Thymus (tissue), 11 donors: ENCODE results near the gene SMPDL3B. TPM values are rescaled to one million over a fixed set of nuclear protein-coding genes. Genes with fewer than 3 reads are reported as not detected.

Source experiments
- DNase-seq, 9 donors: peaks; one replicate each; pipeline ENCODE4 v3.0.0-alpha.2; 2013; ENCODE audit warnings: low spot score in 9 of 9, low read depth in 6 of 9, missing footprints in 1 of 9
- H3K27ac ChIP-seq, 2 donors: one replicate each; pipeline ENCODE4 v1.5.1; 2013; ENCODE audit warnings: control low read depth in 1 of 2, low read depth in 1 of 2, low read length in 1 of 2, mild to moderate bottlenecking in 1 of 2, moderate library complexity in 1 of 2
- H3K27me3 ChIP-seq, 2 donors: one replicate each; pipeline ENCODE4 v1.5.1; 2013; ENCODE audit warnings: low read length in 1 of 2; ENCODE audit not compliant: control insufficient read depth in 2 of 2, insufficient read depth in 1 of 2
- H3K36me3 ChIP-seq, 2 donors: one replicate each; pipeline ENCODE4 v1.5.1; 2013; ENCODE audit warnings: low read length in 1 of 2, mild to moderate bottlenecking in 1 of 2, moderate library complexity in 1 of 2; ENCODE audit not compliant: control insufficient read depth in 2 of 2, insufficient read depth in 2 of 2
- H3K4me1 ChIP-seq, 2 donors: one replicate each; pipeline ENCODE4 v1.5.1; 2013; ENCODE audit warnings: low read length in 2 of 2; ENCODE audit not compliant: control insufficient read depth in 2 of 2, insufficient read depth in 2 of 2
- H3K4me3 ChIP-seq, 2 donors: one replicate each; pipeline ENCODE4 v1.5.1; 2013; ENCODE audit warnings: low read length in 2 of 2, control low read depth in 1 of 2, mild to moderate bottlenecking in 1 of 2
- H3K9me3 ChIP-seq, 2 donors: one replicate each; pipeline ENCODE4 v1.5.1; 2013; ENCODE audit warnings: low read length in 1 of 2, mild to moderate bottlenecking in 1 of 2; ENCODE audit not compliant: control insufficient read depth in 2 of 2, insufficient read depth in 1 of 2
- WGBS: extraction: QIAGEN DNeasy Blood & Tissue Kit; methylation state at CpG from one replicate; pipeline ENCODE4 v1.1.7; 2013; 5-methylcytosine and 5-hydroxymethylcytosine counted together
- polyA plus RNA-seq: library from polyadenylated mRNA; stranded (reverse); fragments of 200-250 nt; gene quantifications from one replicate; pipeline ENCODE4 v1.2.3, GENCODE V29; 2013
- total RNA-seq: library from RNA; stranded (reverse); fragments of 120-200 nt; gene quantifications from one replicate; pipeline ENCODE4 v1.2.4, GENCODE V29; 2013
- donor health status: healthy.

SMPDL3B gene
- total and polyA plus RNA-seq, 2 donors = 0.76 to 1.9 TPM

GRCh38 chr1:27961646-27962221 is 26.9 kb downstream of the SMPDL3B start:
- H3K4me3 ChIP-seq = no peak overlapping the region
- DNase-seq = no peak
- no peaks in the 10 kb centered on the region for H3K9me3 ChIP-seq
- peaks cover 22 to 27% of the 10 kb centered on the region in 2 donors for H3K36me3 ChIP-seq
- H3K4me1 ChIP-seq = peaks cover 14 to 20% of the 10 kb centered on the region in 2 donors
- H3K27me3 ChIP-seq = no peaks in the 10 kb centered on the region
- 95% methylated on average over 4 of the region's 4 CpGs for WGBS
- H3K27ac ChIP-seq = no peak overlapping the region

- Histone ChIP-seq H3K9me3 (no peaks in the 10 kb centered on the region), H3K4me1 (peaks cover 14 to 20% of the 10 kb centered on the region in 2 donors), H3K27ac (no peak overlapping the region), H3K27me3 (no peaks in the 10 kb centered on the region), H3K36me3 (peaks cover 39 to 42% of the 10 kb centered on the region in 2 donors), H3K4me3 (no peak overlapping the region)
- WGBS = 98% methylated on average over 11 of the region's 11 CpGs
- no peak for DNase-seq
These were observed 28.6 kb downstream of the SMPDL3B start for GRCh38 chr1:27963393-27963792.

DNA sequence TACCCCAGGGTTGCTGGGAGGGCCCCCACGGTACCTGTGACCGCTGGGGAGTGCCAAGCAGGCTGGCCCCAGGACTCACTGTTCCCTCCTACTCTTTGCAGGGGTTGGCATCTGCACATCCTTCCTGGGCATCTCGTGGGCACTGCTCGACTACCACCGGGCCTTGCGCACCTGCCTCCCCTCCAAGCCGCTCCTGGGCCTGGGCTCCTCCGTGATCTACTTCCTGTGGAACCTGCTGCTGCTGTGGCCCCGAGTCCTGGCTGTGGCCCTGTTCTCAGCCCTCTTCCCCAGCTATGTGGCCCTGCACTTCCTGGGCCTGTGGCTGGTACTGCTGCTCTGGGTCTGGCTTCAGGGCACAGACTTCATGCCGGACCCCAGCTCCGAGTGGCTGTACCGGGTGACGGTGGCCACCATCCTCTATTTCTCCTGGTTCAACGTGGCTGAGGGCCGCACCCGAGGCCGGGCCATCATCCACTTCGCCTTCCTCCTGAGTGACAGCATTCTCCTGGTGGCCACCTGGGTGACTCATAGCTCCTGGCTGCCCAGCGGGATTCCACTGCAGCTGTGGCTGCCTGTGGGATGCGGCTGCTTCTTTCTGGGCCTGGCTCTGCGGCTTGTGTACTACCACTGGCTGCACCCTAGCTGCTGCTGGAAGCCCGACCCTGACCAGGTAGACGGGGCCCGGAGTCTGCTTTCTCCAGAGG is 31.8 kb downstream of the SMPDL3B start:
- WGBS = 98% methylated on average over 24 of the region's 24 CpGs

DNA sequence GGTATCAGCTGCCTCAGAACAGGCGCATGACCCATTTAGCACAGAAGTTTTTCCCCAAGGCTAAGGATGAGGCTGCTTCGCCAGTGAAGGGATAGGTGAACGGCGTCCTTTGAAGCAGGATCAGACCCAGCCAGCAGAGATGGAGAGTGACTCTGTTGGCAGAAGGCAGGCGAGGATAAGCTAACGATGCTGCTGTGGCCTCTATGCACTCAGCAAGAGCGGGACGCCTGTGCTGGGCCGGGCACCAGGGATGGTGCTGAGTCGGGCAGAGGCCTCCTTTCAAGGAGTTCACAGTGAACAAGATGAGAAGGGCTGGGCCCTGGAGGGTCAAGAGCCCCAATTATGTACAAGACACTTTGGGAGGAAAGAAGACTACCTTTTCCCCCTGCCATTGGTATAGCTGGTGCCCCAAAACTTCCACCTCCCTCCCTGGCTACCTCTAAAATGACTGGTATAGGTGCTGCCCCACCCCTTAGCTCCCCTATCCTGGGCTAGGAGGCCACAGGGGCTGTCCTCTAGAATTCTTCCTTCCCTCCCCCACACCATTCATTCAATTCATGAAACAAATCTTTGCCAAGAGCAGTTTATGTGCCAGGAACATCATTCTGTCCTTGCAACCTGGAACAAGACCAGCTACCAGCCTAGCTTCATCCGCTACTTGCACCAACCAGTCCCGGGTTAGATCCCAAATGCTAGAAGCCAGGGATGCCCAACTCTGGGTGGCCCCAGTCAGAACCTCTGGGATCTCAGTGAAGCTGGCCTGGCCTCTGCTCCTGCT is 32.5 kb downstream of the SMPDL3B start:
- no peak for DNase-seq
- H3K4me3 ChIP-seq = no peak overlapping the region
- no peaks in the 10 kb centered on the region for H3K27me3 ChIP-seq
- WGBS = 98% methylated on average over 12 of the region's 12 CpGs
- H3K27ac ChIP-seq = no peak overlapping the region
- H3K36me3 ChIP-seq = peaks cover 49 to 52% of the 10 kb centered on the region in 2 donors
- no peaks in the 10 kb centered on the region for H3K9me3 ChIP-seq
- no peaks in the 10 kb centered on the region for H3K4me1 ChIP-seq

More for the DNA sequence above, 31.8 kb downstream of the SMPDL3B start:
- H3K4me1 ChIP-seq = peaks cover 0 to 2% of the 10 kb centered on the region in 2 donors
- peaks cover 43 to 45% of the 10 kb centered on the region in 2 donors for H3K36me3 ChIP-seq
- no peaks in the 10 kb centered on the region for H3K27me3 ChIP-seq
- H3K27ac ChIP-seq = no peak overlapping the region
- no peak for DNase-seq
- H3K4me3 ChIP-seq = no peak overlapping the region
- H3K9me3 ChIP-seq = no peaks in the 10 kb centered on the region

GRCh38 chr1:27967884-27968466 is 33.2 kb downstream of the SMPDL3B start:
- Histone ChIP-seq H3K9me3 (no peaks in the 10 kb centered on the region), H3K4me1 (no peaks in the 10 kb centered on the region), H3K27ac (no peak overlapping the region), H3K27me3 (no peaks in the 10 kb centered on the region), H3K36me3 (peaks cover 49 to 57% of the 10 kb centered on the region in 2 donors), H3K4me3 (no peak overlapping the region)
- 94% methylated on average over 4 of the region's 4 CpGs for WGBS
- no peak for DNase-seq

- Histone ChIP-seq H3K9me3 (no peaks in the 10 kb centered on the region), H3K4me3 (no peak overlapping the region), H3K27me3 (no peaks in the 10 kb centered on the region), H3K36me3 (peaks cover 50 to 57% of the 10 kb centered on the region in 2 donors), H3K4me1 (no peaks in the 10 kb centered on the region), H3K27ac (no peak overlapping the region)
- WGBS = 95% methylated on average over 3 of the region's 3 CpGs
- no peak for DNase-seq
These were observed 33.9 kb downstream of the SMPDL3B start for GRCh38 chr1:27968692-27969091.

- Histone ChIP-seq H3K27me3 (no peaks in the 10 kb centered on the region), H3K4me1 (no peaks in the 10 kb centered on the region), H3K9me3 (no peaks in the 10 kb centered on the region), H3K27ac (no peak overlapping the region), H3K36me3 (peaks cover 36 to 53% of the 10 kb centered on the region in 2 donors), H3K4me3 (no peak overlapping the region)
- WGBS = 98% methylated on average over 6 of the region's 6 CpGs
- DNase-seq = no peak
These were observed 35.6 kb downstream of the SMPDL3B start for GRCh38 chr1:27970401-27970800.

DNA sequence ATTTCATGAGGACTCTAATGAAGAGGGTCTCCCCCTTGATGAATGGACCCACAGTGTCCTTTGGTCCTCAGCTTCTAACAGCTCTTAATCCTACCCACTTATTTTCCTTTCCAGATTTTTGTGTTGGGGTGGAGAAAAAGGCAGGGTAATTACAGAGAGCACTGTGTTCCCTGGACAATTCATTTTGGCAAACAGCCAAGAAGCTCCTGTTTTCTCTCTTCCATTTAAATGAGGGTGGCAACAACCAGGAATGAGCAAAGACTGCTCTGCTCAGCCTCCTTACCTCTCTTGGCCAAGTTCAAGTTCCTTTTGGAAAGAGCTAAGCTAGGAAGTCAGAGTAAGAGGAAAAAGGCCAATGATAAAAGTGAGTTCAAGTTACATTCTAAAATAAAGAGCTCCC is 36.9 kb downstream of the SMPDL3B start:
- peaks cover 29 to 43% of the 10 kb centered on the region in 2 donors for H3K36me3 ChIP-seq
- no peak overlapping the region for H3K27ac ChIP-seq
- no peaks in the 10 kb centered on the region for H3K9me3 ChIP-seq
- no peaks in the 10 kb centered on the region for H3K4me1 ChIP-seq
- H3K27me3 ChIP-seq = no peaks in the 10 kb centered on the region
- H3K4me3 ChIP-seq = no peak overlapping the region
- DNase-seq = no peak

DNA sequence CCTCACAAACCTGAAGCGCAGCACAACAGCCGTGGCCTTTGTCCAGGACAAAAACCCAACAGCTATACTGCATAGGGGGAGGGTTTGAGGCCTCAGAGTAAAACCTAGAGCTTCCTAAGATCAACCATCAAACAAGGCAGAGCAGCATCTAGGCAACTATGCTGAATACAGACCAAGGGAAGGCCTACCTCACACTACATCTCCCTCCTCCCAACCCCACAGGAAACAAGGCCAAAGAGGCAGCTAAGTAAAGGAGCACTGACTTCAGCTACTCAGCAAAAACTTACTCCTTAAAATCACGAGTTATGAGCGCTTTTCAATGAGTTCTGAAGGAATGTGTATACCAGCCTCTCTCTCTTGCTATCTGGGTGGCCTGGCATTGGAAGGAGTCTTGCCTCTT is 37.3 kb downstream of the SMPDL3B start:
- Histone ChIP-seq H3K4me3 (no peak overlapping the region), H3K36me3 (peaks cover 27 to 39% of the 10 kb centered on the region in 2 donors), H3K27ac (no peak overlapping the region), H3K9me3 (no peaks in the 10 kb centered on the region), H3K27me3 (no peaks in the 10 kb centered on the region), H3K4me1 (no peaks in the 10 kb centered on the region)
- DNase-seq = no peak
- 95% methylated on average over 4 of the region's 4 CpGs for WGBS
